ENCODE results near the gene MOB1B.
"Not testable (repeated sequence)": the region's sequence is repeated elsewhere in the genome, so short reads cannot be mapped to it uniquely, and the experiment has no call there.

MOB1B gene

DNA sequence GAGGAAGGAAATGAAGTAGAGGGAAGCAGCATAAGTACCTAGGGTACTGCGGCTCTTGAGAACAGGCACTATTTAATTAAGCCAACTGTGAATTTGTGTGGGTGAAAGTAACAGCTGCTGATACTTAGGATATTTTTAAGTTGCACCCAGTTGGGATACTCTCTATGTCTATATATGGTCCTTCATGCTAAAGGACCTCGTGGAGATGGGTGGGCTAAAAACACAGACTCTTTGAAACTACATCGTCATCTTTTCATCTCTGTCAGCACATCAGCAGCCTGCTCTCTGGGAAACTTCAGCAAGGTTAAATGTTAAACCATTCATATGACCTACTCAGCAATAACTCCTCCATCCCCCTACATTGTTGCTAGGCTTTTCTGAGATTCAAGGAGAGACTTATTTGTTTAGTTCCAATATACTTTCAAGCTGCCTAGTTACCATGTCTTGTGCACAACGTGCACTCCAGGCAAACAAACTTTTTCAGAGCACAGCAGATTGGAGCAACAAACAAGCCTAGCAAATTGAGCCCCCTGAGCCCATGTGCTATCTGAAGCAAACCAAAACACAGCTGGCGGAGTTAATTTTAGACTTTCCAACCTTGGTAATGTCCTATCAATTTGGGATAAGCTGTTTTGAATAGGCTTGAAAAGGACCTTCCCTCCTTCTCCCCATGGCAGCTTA lies 6.2 kb upstream of the MOB1B start:
- CTCF ChIA-PET: interaction anchor here (0.6 to 1.1 kb wide), 2 partner anchors 9 to 76 kb away, joined by 3 read pairs; no protein-coding TSS in a partner anchor
- 23% methylated on average over 3 of the region's 5 CpGs for WGBS (ENCODE audit: insufficient coverage)
- POLR2A ChIA-PET: no interaction called here
- Histone ChIP-seq H3K9me3 (ENCODE audit: control extremely low read depth in 1 of 5, control insufficient read depth in 4 of 5, insufficient read depth in 2 of 5, low read depth in 1 of 5, low read length in 4 of 5) (no peaks in the 10 kb centered on the region), H3K4me3 (ENCODE audit: control insufficient read depth in 1 of 7, extremely low read depth in 1 of 7, insufficient read depth in 4 of 7, low read depth in 2 of 7, low read length in 6 of 7) (no peak overlapping the region), H3K36me3 (ENCODE audit: control insufficient read depth in 4 of 4, insufficient read depth in 4 of 4, low read length in 3 of 4) (no peaks in the 10 kb centered on the region), H3K27ac (ENCODE audit: insufficient read depth in 1 of 2, low read depth in 1 of 2, low read length in 2 of 2, poor library complexity in 1 of 2, severe bottlenecking in 2 of 2) (no peak overlapping the region), H3K27me3 (replicated peaks in 2 of 5; ENCODE audit: control insufficient read depth in 4 of 5, insufficient read depth in 5 of 5, low read length in 4 of 5) (no peaks in the 10 kb centered on the region), H3K4me1 (ENCODE audit: control extremely low read depth in 1 of 4, control insufficient read depth in 4 of 4, insufficient read depth in 4 of 4, low read length in 3 of 4) (peaks cover 0 to 15% (median 5%) of the 10 kb centered on the region in 4 experiments)
- peak in 2 of 3 donors; percentile 49 to 67 for DNase-seq

DNA sequence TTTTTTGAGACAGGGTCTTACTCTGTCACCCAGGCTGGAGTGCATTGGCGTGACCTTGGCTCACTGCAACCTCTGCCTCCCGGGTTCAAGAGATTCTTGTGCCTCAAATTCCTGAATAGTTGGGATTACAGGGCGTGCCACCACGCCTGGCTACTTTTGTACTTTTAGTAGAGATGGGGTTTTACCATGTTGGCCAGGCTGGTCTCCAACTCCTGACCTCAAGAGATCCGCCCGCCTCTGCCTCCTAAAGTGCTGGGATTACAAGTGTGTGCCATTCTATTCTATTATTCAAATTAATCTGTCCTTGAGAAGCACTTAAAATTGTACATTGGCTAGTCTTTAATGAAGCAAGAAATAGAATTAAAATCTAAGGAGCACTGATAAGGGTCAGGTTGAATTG lies 3.6 kb upstream of the MOB1B start:
- POLR2A ChIA-PET; H3K27ac ChIP-seq (ENCODE audit: insufficient read depth in 1 of 2, low read depth in 1 of 2, low read length in 2 of 2, poor library complexity in 1 of 2, severe bottlenecking in 2 of 2); DNase-seq; H3K9me3 ChIP-seq (ENCODE audit: control extremely low read depth in 1 of 5, control insufficient read depth in 4 of 5, insufficient read depth in 2 of 5, low read depth in 1 of 5, low read length in 4 of 5); H3K36me3 ChIP-seq (ENCODE audit: control insufficient read depth in 4 of 4, insufficient read depth in 4 of 4, low read length in 3 of 4); H3K4me3 ChIP-seq (ENCODE audit: control insufficient read depth in 1 of 7, extremely low read depth in 1 of 7, insufficient read depth in 4 of 7, low read depth in 2 of 7, low read length in 6 of 7); H3K27me3 ChIP-seq (replicated peaks in 2 of 5; ENCODE audit: control insufficient read depth in 4 of 5, insufficient read depth in 5 of 5, low read length in 4 of 5): not testable (repeated sequence)
- 83% methylated on average over 2 of the region's 6 CpGs for WGBS (ENCODE audit: insufficient coverage)
- CTCF ChIA-PET: interaction anchor here (0.9 to 1.3 kb wide), 2 partner anchors 82 to 165 kb away, joined by 3 to 5 read pairs; no protein-coding TSS in a partner anchor
- peaks cover under 1 to 24% (median 21%) of the 10 kb centered on the region in 4 experiments for H3K4me1 ChIP-seq (ENCODE audit: control extremely low read depth in 1 of 4, control insufficient read depth in 4 of 4, insufficient read depth in 4 of 4, low read length in 3 of 4)

DNA sequence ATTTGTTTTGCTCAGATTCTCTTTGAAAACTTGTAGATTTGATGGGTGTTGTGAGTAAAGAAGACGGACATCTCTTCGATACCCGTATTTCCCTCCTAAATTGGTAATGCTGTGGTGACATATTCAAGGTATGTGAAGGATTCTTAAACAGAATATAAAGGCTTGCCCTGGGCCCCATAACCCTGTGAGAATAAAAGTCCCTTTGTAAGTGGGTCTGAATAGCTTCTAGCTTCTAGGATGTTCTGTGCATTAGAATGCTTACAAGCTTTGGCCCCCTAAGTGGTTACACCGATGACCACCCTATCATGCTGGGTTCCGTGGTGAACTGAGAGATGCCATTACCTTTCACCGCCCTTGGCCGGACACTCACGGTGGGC lies 574 bp upstream of the MOB1B start:
- H3K27me3 ChIP-seq (replicated peaks in 2 of 5; ENCODE audit: control insufficient read depth in 4 of 5, insufficient read depth in 5 of 5, low read length in 4 of 5): no peaks in the 10 kb centered on the region
- peaks cover 0 to 13% (median 11%) of the 10 kb centered on the region in 4 experiments for H3K36me3 ChIP-seq (ENCODE audit: control insufficient read depth in 4 of 4, insufficient read depth in 4 of 4, low read length in 3 of 4)
- no peaks in the 10 kb centered on the region for H3K9me3 ChIP-seq (ENCODE audit: control extremely low read depth in 1 of 5, control insufficient read depth in 4 of 5, insufficient read depth in 2 of 5, low read depth in 1 of 5, low read length in 4 of 5)
- ChIA-PET POLR2A (interaction anchor here (0.6 to 1.2 kb wide), 3 partner anchors 62 to 296 kb away, joined by 3 to 5 read pairs (median 5); partner anchors contain the start of genes DCK and GRSF1), CTCF (interaction anchor here (0.7 to 1.5 kb wide), 4 partner anchors 62 to 166 kb away, joined by 3 read pairs; no protein-coding TSS in a partner anchor)
- peak overlapping the region; percentile 82 to 98 (median 87) for H3K4me3 ChIP-seq (ENCODE audit: control insufficient read depth in 1 of 7, extremely low read depth in 1 of 7, insufficient read depth in 4 of 7, low read depth in 2 of 7, low read length in 6 of 7)
- peak in 1 of 3 donors; percentile 37 for DNase-seq
- 28% methylated on average over 8 of the region's 8 CpGs for WGBS (ENCODE audit: insufficient coverage)
- H3K4me1 ChIP-seq (ENCODE audit: control extremely low read depth in 1 of 4, control insufficient read depth in 4 of 4, insufficient read depth in 4 of 4, low read length in 3 of 4): peaks cover 2 to 26% (median 21%) of the 10 kb centered on the region in 4 experiments
- peak overlapping the region; percentile 54 to 89 for H3K27ac ChIP-seq (ENCODE audit: insufficient read depth in 1 of 2, low read depth in 1 of 2, low read length in 2 of 2, poor library complexity in 1 of 2, severe bottlenecking in 2 of 2)

GRCh38 chr4:70902577-70903290 lies 565 bp downstream of the MOB1B start:
- DNase-seq: peak in 1 of 3 donors; percentile 37
- Histone ChIP-seq H3K27ac (ENCODE audit: insufficient read depth in 1 of 2, low read depth in 1 of 2, low read length in 2 of 2, poor library complexity in 1 of 2, severe bottlenecking in 2 of 2) (peak overlapping the region; percentile 54 to 89), H3K4me1 (ENCODE audit: control extremely low read depth in 1 of 4, control insufficient read depth in 4 of 4, insufficient read depth in 4 of 4, low read length in 3 of 4) (peaks cover 2 to 30% (median 25%) of the 10 kb centered on the region in 4 experiments), H3K4me3 (ENCODE audit: control insufficient read depth in 1 of 7, extremely low read depth in 1 of 7, insufficient read depth in 4 of 7, low read depth in 2 of 7, low read length in 6 of 7) (peak overlapping the region; percentile 82 to 98 (median 87)), H3K27me3 (replicated peaks in 2 of 5; ENCODE audit: control insufficient read depth in 4 of 5, insufficient read depth in 5 of 5, low read length in 4 of 5) (no peaks in the 10 kb centered on the region), H3K36me3 (ENCODE audit: control insufficient read depth in 4 of 4, insufficient read depth in 4 of 4, low read length in 3 of 4) (peaks cover 0 to 15% (median 12%) of the 10 kb centered on the region in 4 experiments), H3K9me3 (ENCODE audit: control extremely low read depth in 1 of 5, control insufficient read depth in 4 of 5, insufficient read depth in 2 of 5, low read depth in 1 of 5, low read length in 4 of 5) (no peaks in the 10 kb centered on the region)
- POLR2A ChIA-PET: interaction anchor here (0.6 to 1.2 kb wide), 4 partner anchors 26 to 91 kb away, joined by 3 to 5 read pairs (median 4); partner anchors contain the start of genes DCK and GRSF1
- CTCF ChIA-PET: interaction anchor here (1.5 kb wide), 1 partner anchor 168 kb away, joined by 3 read pairs; no protein-coding TSS in a partner anchor
- 0% methylated on average over 43 of the region's 48 CpGs for WGBS (ENCODE audit: insufficient coverage)

DNA sequence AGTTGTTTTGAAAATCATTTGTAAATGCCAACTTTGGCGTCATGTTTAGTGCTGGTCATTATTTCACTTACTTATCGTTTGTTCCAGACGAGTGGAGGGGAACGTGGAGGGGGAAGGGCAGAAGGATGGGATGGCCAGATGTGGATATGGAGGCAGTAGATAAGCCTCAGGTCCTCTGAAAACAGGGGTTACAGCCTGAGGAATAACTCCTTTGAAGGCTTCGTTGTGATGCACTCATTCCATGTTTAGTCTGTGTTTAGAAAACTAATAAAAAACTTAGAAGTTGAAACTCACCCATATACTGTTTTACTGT lies 1.1 kb downstream of the MOB1B start:
- POLR2A ChIA-PET: no interaction called here
- Histone ChIP-seq H3K4me3 (ENCODE audit: control insufficient read depth in 1 of 7, extremely low read depth in 1 of 7, insufficient read depth in 4 of 7, low read depth in 2 of 7, low read length in 6 of 7) (peak overlapping the region in 6 of 7 experiments; percentile 82 to 98 (median 88)), H3K27me3 (replicated peaks in 2 of 5; ENCODE audit: control insufficient read depth in 4 of 5, insufficient read depth in 5 of 5, low read length in 4 of 5) (no peaks in the 10 kb centered on the region), H3K9me3 (ENCODE audit: control extremely low read depth in 1 of 5, control insufficient read depth in 4 of 5, insufficient read depth in 2 of 5, low read depth in 1 of 5, low read length in 4 of 5) (no peaks in the 10 kb centered on the region), H3K27ac (ENCODE audit: insufficient read depth in 1 of 2, low read depth in 1 of 2, low read length in 2 of 2, poor library complexity in 1 of 2, severe bottlenecking in 2 of 2) (peak overlapping the region; percentile 52 to 89), H3K4me1 (ENCODE audit: control extremely low read depth in 1 of 4, control insufficient read depth in 4 of 4, insufficient read depth in 4 of 4, low read length in 3 of 4) (peaks cover 2 to 30% (median 25%) of the 10 kb centered on the region in 4 experiments), H3K36me3 (ENCODE audit: control insufficient read depth in 4 of 4, insufficient read depth in 4 of 4, low read length in 3 of 4) (peaks cover 0 to 15% (median 12%) of the 10 kb centered on the region in 4 experiments)
- CTCF ChIA-PET: no interaction called here
- 0% methylated on average over 1 of the region's 5 CpGs for WGBS (ENCODE audit: insufficient coverage)
- DNase-seq: peak; percentile 52 to 82 (median 73)

DNA sequence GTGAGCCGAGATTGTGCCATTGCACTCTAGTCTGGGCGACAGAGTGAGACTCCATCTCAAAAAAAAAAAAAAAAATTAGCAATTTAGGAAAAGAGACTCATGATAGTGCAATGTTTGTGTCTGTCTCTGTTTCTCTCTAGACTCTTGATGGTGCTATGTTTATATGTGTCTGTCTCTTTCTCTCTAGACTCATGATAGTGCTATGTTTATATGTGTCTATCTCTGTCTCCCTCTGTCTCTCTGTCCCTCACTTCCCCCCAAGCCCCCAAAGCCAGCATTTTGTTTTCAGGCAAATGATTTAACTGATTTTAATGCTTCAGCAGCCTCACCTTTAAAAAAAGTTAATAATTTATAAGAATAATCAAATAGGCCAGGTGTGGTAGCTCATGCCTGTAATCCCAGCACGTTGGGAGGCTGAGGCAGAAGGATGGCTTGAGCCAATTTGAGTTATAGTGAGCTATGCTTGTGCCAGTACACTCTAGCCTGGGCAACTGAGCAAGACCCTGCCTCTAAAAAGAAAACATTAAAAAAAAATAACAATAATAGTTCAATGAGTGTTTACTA lies 6.9 kb downstream of the MOB1B start:
- WGBS (ENCODE audit: insufficient coverage): 100% methylated on average over 1 of the region's 3 CpGs
- Histone ChIP-seq H3K27ac (ENCODE audit: insufficient read depth in 1 of 2, low read depth in 1 of 2, low read length in 2 of 2, poor library complexity in 1 of 2, severe bottlenecking in 2 of 2) (no peak overlapping the region), H3K27me3 (replicated peaks in 2 of 5; ENCODE audit: control insufficient read depth in 4 of 5, insufficient read depth in 5 of 5, low read length in 4 of 5) (no peaks in the 10 kb centered on the region), H3K4me3 (ENCODE audit: control insufficient read depth in 1 of 7, extremely low read depth in 1 of 7, insufficient read depth in 4 of 7, low read depth in 2 of 7, low read length in 6 of 7) (no peak overlapping the region), H3K9me3 (ENCODE audit: control extremely low read depth in 1 of 5, control insufficient read depth in 4 of 5, insufficient read depth in 2 of 5, low read depth in 1 of 5, low read length in 4 of 5) (no peaks in the 10 kb centered on the region), H3K36me3 (ENCODE audit: control insufficient read depth in 4 of 4, insufficient read depth in 4 of 4, low read length in 3 of 4) (peaks cover 0 to 23% (median 19%) of the 10 kb centered on the region in 4 experiments), H3K4me1 (ENCODE audit: control extremely low read depth in 1 of 4, control insufficient read depth in 4 of 4, insufficient read depth in 4 of 4, low read length in 3 of 4) (peaks cover 0 to 12% (median 8%) of the 10 kb centered on the region in 4 experiments)
- CTCF ChIA-PET: interaction anchor here (0.6 kb wide), 1 partner anchor 94 kb away, joined by 3 read pairs; no protein-coding TSS in a partner anchor
- no peak for DNase-seq
- POLR2A ChIA-PET: interaction anchor here (0.6 kb wide), 1 partner anchor 371 kb away, joined by 4 read pairs; no protein-coding TSS in a partner anchor
